ENCODE results near the gene CMIP.

CMIP gene

DNA sequence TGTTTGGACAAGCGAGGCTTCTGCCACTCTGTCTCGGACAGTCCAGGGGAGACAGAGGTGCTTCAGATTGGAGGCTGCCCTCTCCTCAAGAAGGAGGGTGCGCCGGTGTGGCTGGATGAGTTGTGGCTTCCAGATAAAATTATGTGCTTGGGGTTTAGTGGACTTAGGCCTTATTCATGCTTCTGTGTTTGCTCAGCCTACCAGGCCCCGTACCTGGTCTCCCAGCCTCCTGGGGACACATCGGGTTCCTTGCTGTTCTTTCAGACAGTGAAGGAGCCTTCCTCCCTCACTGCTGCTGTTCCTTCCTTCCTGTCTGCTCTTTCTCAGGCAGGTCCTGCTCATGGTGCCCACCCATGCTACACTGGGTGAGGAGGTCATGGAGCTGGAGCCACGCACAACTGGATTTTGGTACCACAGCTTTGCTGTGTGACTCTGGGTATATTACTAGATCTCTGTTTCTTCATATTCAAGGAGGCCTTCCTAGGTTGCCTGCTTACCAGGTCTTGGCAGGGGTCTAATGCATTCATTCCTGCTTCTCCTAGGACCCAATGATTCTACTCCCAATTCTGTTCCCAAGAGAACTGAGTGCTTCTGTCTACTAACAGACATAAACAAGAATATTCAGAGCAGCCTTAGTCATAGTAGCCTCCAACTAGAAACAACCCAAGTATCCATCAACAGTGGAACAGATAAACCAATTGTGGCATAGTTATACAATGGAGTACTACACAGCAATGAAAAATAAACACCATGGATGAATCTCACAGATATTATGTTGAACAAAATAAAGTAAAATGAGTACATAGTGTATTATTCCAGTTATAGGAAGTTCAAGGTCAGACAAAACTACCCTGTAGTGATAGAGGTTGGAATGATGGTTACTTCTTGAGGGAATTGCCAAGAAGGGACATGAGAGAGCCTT lies 121.7 kb downstream of the CMIP start:
- Histone ChIP-seq H3K27me3 (ENCODE audit: control insufficient read depth in 2 of 2, insufficient read depth in 2 of 2, low read length in 2 of 2) (no peaks in the 10 kb centered on the region), H3K9ac (ENCODE audit: low read depth in 1 of 2, low read length in 2 of 2) (no peak overlapping the region), H3K9me3 (ENCODE audit: control insufficient read depth in 2 of 2, low read length in 2 of 2) (no peaks in the 10 kb centered on the region), H3K36me3 (ENCODE audit: control insufficient read depth in 2 of 2, insufficient read depth in 2 of 2, low read length in 2 of 2) (peaks cover 0 to 3% of the 10 kb centered on the region in 2 donors), H3K4me3 (ENCODE audit: low read length in 2 of 2) (no peak overlapping the region), H3K27ac (ENCODE audit: low read depth in 2 of 2, low read length in 2 of 2) (no peak overlapping the region), H3K4me1 (ENCODE audit: control insufficient read depth in 2 of 2, insufficient read depth in 2 of 2, low read length in 2 of 2) (peaks cover 0 to 8% of the 10 kb centered on the region in 2 donors)

GRCh38 chr16:81567087-81567486 lies 122.5 kb downstream of the CMIP start:
- no peak overlapping the region for H3K27ac ChIP-seq (ENCODE audit: low read depth in 2 of 2, low read length in 2 of 2)
- H3K27me3 ChIP-seq (ENCODE audit: control insufficient read depth in 2 of 2, insufficient read depth in 2 of 2, low read length in 2 of 2), result no peaks in the 10 kb centered on the region
- H3K4me1 ChIP-seq (ENCODE audit: control insufficient read depth in 2 of 2, insufficient read depth in 2 of 2, low read length in 2 of 2), result peaks cover 0 to 8% of the 10 kb centered on the region in 2 donors
- no peak overlapping the region for H3K4me3 ChIP-seq (ENCODE audit: low read length in 2 of 2)
- H3K9ac ChIP-seq (ENCODE audit: low read depth in 1 of 2, low read length in 2 of 2), result no peak overlapping the region
- no peaks in the 10 kb centered on the region for H3K9me3 ChIP-seq (ENCODE audit: control insufficient read depth in 2 of 2, low read length in 2 of 2)
- peaks cover 0 to 3% of the 10 kb centered on the region in 2 donors for H3K36me3 ChIP-seq (ENCODE audit: control insufficient read depth in 2 of 2, insufficient read depth in 2 of 2, low read length in 2 of 2)

DNA sequence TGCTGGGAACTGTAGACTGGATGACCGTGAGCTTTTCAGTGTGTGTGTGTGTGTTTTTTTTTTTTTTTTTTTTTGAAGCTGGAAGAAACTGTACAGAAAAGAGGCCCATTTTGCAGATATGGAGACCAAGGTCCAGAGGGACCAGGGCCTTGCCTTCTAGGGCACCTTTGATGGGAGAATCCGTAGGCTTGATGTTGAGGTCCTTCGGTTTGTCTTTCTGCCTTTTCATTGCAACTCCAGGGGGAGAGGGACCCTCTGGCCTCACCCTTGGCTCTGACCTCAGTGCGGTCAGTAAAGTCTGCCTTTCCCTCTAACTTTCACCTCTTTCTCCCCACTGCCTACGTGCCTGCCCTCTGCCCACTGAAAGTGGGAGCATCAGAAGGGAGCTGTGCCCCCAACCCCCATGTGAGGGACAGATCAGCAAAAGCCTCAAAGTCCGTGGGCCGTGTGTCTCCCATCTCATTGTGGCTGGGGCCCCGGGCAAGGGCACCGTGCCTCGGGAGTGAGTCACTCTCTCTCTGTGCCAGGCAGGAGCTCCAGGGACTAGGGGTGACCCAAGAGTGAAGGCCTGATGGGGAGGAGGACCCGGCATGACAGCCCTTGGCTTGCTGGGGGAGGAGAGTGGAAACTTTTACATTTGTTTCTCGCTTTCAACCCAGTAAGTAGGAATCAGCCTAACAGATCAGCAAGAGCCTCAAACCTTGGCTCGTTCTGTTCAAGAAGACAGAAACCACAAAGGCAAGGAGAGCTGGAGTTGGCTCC lies 123.6 kb downstream of the CMIP start:
- no peak overlapping the region for H3K27ac ChIP-seq (ENCODE audit: low read depth in 2 of 2, low read length in 2 of 2)
- H3K36me3 ChIP-seq (ENCODE audit: control insufficient read depth in 2 of 2, insufficient read depth in 2 of 2, low read length in 2 of 2), result peaks cover 0 to 3% of the 10 kb centered on the region in 2 donors
- H3K27me3 ChIP-seq (ENCODE audit: control insufficient read depth in 2 of 2, insufficient read depth in 2 of 2, low read length in 2 of 2), result no peaks in the 10 kb centered on the region
- no peak overlapping the region for H3K4me3 ChIP-seq (ENCODE audit: low read length in 2 of 2)
- H3K9me3 ChIP-seq (ENCODE audit: control insufficient read depth in 2 of 2, low read length in 2 of 2), result no peaks in the 10 kb centered on the region
- H3K9ac ChIP-seq (ENCODE audit: low read depth in 1 of 2, low read length in 2 of 2), result no peak overlapping the region
- H3K4me1 ChIP-seq (ENCODE audit: control insufficient read depth in 2 of 2, insufficient read depth in 2 of 2, low read length in 2 of 2), result peaks cover 3 to 10% of the 10 kb centered on the region in 2 donors

DNA sequence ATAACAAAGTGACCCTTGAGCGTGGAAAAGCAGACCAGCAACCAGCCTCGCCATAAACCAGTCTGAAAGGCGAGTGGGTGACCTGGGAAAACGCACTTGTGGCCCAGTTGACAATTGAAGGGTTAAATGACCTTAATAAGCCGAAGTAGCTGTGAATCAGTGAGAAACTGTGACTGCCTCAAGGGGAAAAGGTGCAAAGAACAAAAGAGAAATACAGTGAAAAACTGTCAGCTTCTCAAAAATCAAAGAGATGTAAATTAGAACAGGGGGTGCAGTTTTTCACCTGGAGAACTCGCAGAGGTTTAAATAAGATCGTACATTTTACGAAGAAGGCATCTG lies 124.1 kb downstream of the CMIP start:
- peaks cover 3 to 11% of the 10 kb centered on the region in 2 donors for H3K4me1 ChIP-seq (ENCODE audit: control insufficient read depth in 2 of 2, insufficient read depth in 2 of 2, low read length in 2 of 2)
- peaks cover 0 to 3% of the 10 kb centered on the region in 2 donors for H3K36me3 ChIP-seq (ENCODE audit: control insufficient read depth in 2 of 2, insufficient read depth in 2 of 2, low read length in 2 of 2)
- no peaks in the 10 kb centered on the region for H3K9me3 ChIP-seq (ENCODE audit: control insufficient read depth in 2 of 2, low read length in 2 of 2)
- no peak overlapping the region for H3K4me3 ChIP-seq (ENCODE audit: low read length in 2 of 2)
- no peak overlapping the region for H3K27ac ChIP-seq (ENCODE audit: low read depth in 2 of 2, low read length in 2 of 2)
- no peaks in the 10 kb centered on the region for H3K27me3 ChIP-seq (ENCODE audit: control insufficient read depth in 2 of 2, insufficient read depth in 2 of 2, low read length in 2 of 2)
- H3K9ac ChIP-seq (ENCODE audit: low read depth in 1 of 2, low read length in 2 of 2), result no peak overlapping the region

DNA sequence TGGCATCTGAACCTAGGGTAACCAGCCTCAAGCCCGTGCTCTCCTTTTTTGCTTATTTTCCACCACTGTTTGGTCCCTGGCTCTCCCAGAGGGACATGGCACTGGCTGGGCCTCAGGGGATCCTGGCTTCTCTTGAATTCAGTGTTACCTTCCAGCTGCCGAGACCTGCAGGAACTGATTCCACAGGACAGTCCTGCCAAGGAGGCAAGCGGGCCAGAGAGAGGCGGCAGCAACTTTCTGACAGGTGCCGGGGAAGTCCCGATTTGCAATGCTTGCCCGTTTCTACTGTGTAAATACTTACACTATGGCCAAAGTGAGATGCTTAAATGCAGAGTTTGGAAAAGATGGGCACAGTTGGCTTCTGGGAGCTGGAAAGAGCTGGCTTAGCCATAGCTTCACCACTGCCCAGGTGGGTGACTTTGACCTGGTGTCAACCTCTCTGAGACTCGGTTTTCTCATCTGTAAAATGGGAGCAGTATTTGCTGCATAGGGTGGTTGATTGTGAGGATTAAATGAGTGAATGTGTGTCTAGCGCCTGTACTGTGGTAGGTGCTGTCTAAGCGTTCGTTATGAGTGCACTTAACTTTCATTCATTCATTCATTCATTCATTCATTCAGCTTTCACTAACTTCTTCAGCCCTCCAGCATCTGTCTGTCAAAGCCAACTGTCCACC lies 124.9 kb downstream of the CMIP start:
- Histone ChIP-seq H3K4me1 (ENCODE audit: control insufficient read depth in 2 of 2, insufficient read depth in 2 of 2, low read length in 2 of 2) (peaks cover 3 to 8% of the 10 kb centered on the region in 2 donors), H3K36me3 (ENCODE audit: control insufficient read depth in 2 of 2, insufficient read depth in 2 of 2, low read length in 2 of 2) (peaks cover 0 to 3% of the 10 kb centered on the region in 2 donors), H3K27ac (ENCODE audit: low read depth in 2 of 2, low read length in 2 of 2) (no peak overlapping the region), H3K9me3 (ENCODE audit: control insufficient read depth in 2 of 2, low read length in 2 of 2) (no peaks in the 10 kb centered on the region), H3K9ac (ENCODE audit: low read depth in 1 of 2, low read length in 2 of 2) (no peak overlapping the region), H3K4me3 (ENCODE audit: low read length in 2 of 2) (no peak overlapping the region), H3K27me3 (ENCODE audit: control insufficient read depth in 2 of 2, insufficient read depth in 2 of 2, low read length in 2 of 2) (no peaks in the 10 kb centered on the region)

DNA sequence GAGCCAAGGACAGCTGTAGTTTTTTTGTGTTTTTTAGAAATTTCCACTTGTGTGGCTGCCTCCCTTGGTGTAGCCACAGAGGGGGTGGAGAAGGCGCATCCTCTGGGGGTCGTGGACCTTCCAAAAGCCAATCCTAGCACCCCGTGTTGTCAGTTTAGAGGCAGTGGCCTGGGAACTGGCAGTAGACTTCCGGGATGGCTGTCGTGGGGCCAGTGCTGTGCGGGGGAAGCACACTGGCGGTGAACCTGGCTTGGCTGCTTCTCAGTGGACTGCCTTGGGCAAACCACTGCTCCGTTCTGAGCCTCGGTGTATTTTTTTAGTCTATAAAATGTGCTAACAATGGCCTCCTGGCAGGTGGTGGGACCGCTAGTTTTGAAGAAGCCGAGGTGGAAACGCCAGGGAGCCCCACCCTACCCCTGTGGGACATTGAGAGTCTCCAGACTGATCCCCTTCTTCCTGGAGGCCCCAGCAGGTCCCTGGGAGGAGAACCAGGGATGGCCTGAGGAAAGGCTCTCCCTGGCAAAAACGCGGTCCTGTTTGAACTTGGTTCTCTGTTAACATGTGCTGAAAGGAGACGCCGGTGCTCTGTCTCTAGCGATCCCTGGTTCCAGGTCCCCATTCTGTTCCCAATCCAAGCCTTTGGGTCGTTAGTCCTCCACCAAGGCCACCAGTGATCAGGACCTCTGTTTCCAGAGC lies 125.7 kb downstream of the CMIP start:
- H3K27ac ChIP-seq (ENCODE audit: low read depth in 2 of 2, low read length in 2 of 2), result no peak overlapping the region
- H3K9me3 ChIP-seq (ENCODE audit: control insufficient read depth in 2 of 2, low read length in 2 of 2), result no peaks in the 10 kb centered on the region
- H3K9ac ChIP-seq (ENCODE audit: low read depth in 1 of 2, low read length in 2 of 2), result no peak overlapping the region
- H3K4me3 ChIP-seq (ENCODE audit: low read length in 2 of 2), result no peak overlapping the region
- H3K36me3 ChIP-seq (ENCODE audit: control insufficient read depth in 2 of 2, insufficient read depth in 2 of 2, low read length in 2 of 2), result peaks cover 0 to 3% of the 10 kb centered on the region in 2 donors
- no peaks in the 10 kb centered on the region for H3K27me3 ChIP-seq (ENCODE audit: control insufficient read depth in 2 of 2, insufficient read depth in 2 of 2, low read length in 2 of 2)
- peaks cover 5 to 8% of the 10 kb centered on the region in 2 donors for H3K4me1 ChIP-seq (ENCODE audit: control insufficient read depth in 2 of 2, insufficient read depth in 2 of 2, low read length in 2 of 2)

GRCh38 chr16:81571175-81571574 lies 126.6 kb downstream of the CMIP start:
- Histone ChIP-seq H3K9ac (ENCODE audit: low read depth in 1 of 2, low read length in 2 of 2) (no peak overlapping the region), H3K4me3 (ENCODE audit: low read length in 2 of 2) (no peak overlapping the region), H3K27ac (ENCODE audit: low read depth in 2 of 2, low read length in 2 of 2) (no peak overlapping the region), H3K36me3 (ENCODE audit: control insufficient read depth in 2 of 2, insufficient read depth in 2 of 2, low read length in 2 of 2) (peaks cover 0 to 3% of the 10 kb centered on the region in 2 donors), H3K4me1 (ENCODE audit: control insufficient read depth in 2 of 2, insufficient read depth in 2 of 2, low read length in 2 of 2) (peaks cover 5 to 8% of the 10 kb centered on the region in 2 donors), H3K9me3 (ENCODE audit: control insufficient read depth in 2 of 2, low read length in 2 of 2) (no peaks in the 10 kb centered on the region), H3K27me3 (ENCODE audit: control insufficient read depth in 2 of 2, insufficient read depth in 2 of 2, low read length in 2 of 2) (no peaks in the 10 kb centered on the region)

GRCh38 chr16:81571592-81572385 lies 127.2 kb downstream of the CMIP start:
- Histone ChIP-seq H3K9me3 (ENCODE audit: control insufficient read depth in 2 of 2, low read length in 2 of 2) (no peaks in the 10 kb centered on the region), H3K4me3 (ENCODE audit: low read length in 2 of 2) (no peak overlapping the region), H3K4me1 (ENCODE audit: control insufficient read depth in 2 of 2, insufficient read depth in 2 of 2, low read length in 2 of 2) (peaks cover 5 to 8% of the 10 kb centered on the region in 2 donors), H3K27me3 (ENCODE audit: control insufficient read depth in 2 of 2, insufficient read depth in 2 of 2, low read length in 2 of 2) (no peaks in the 10 kb centered on the region), H3K27ac (ENCODE audit: low read depth in 2 of 2, low read length in 2 of 2) (no peak overlapping the region), H3K9ac (ENCODE audit: low read depth in 1 of 2, low read length in 2 of 2) (no peak overlapping the region), H3K36me3 (ENCODE audit: control insufficient read depth in 2 of 2, insufficient read depth in 2 of 2, low read length in 2 of 2) (peaks cover 0 to 3% of the 10 kb centered on the region in 2 donors)

All from mucosa of rectum (tissue), 2 donors.